ENCODE measurements around the gene TYMP.

GRCh38 chr22:50476868-50477267 lies 52.9 kb downstream of the TYMP start:
- no peak for TF ChIP-seq ARNTL (CRISPR knock-in tag; IDR thresholded peaks at IDR 0.05; ENCODE audit: borderline replicate concordance, low read depth)
- TF ChIP-seq ZFP30 (CRISPR knock-in tag; IDR thresholded peaks at IDR 0.05) = no peak
- TF ChIP-seq CREB5 (CRISPR knock-in tag; IDR thresholded peaks at IDR 0.05; ENCODE audit: low read depth) = no peak
- TF ChIP-seq ESRRG (CRISPR knock-in tag; IDR thresholded peaks at IDR 0.05) = no peak
- TF ChIP-seq CSRNP3 (CRISPR knock-in tag; IDR thresholded peaks at IDR 0.05) = no peak
- no peak for TF ChIP-seq ZNF8 (CRISPR knock-in tag; IDR thresholded peaks at IDR 0.05)
- TF ChIP-seq ZFP3 (CRISPR knock-in tag; IDR thresholded peaks at IDR 0.05) = no peak
- no peak for TF ChIP-seq OSR1 (CRISPR knock-in tag; IDR thresholded peaks at IDR 0.05)
